ENCODE measurements around the gene SUCLA2. TPM values are rescaled to one million over a fixed set of nuclear protein-coding genes. Genes with fewer than 3 reads are reported as not detected.

Gene SUCLA2
- total RNA-seq, 1 donor from 2014 or later, result 41.7 TPM

DNA sequence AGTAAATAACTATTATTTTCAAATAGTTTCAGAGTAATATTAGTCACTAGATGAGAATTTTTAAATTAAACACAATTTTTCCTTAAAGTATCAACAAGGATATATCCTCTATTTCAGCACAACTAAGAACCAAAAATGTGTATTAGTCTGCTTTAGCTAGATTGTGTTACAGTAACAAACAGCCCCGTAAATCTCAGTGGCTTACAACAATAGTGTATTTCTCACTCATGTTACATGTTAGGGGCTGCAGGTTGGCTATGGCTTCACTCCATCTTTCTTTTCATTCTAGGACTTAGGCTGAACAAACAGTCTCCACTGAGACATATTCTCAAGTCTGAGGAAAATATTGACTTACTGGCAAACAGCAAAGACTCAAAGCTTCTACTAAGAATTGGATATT is 11.6 kb upstream of the SUCLA2 start:
- H3K79me2 ChIP-seq (ENCODE audit: insufficient read depth, low read length), result no peaks in the 10 kb centered on the region
- peaks cover 8% of the 10 kb centered on the region for H3K4me1 Mint-ChIP-seq (ENCODE audit: low read depth, unreplicated experiment)

GRCh38 chr13:48010698-48011097 is 9.6 kb upstream of the SUCLA2 start:
- Histone ChIP-seq H3K9me3 (ENCODE audit: insufficient read depth, low read depth, low read length) (no peaks in the 10 kb centered on the region), H3K4me3 (ENCODE audit: insufficient read depth, low read depth, low read length) (no peak overlapping the region), H3K4me2 (ENCODE audit: low read length) (no peak overlapping the region), H4K20me1 (ENCODE audit: insufficient read depth, low read length) (no peaks in the 10 kb centered on the region), H3K27me3 (ENCODE audit: insufficient read depth, low read length) (no peaks in the 10 kb centered on the region), H3K9ac (ENCODE audit: low read length) (no peak overlapping the region), H3K4me1 (ENCODE audit: insufficient read depth, low read length) (no peaks in the 10 kb centered on the region), H3K27ac (ENCODE audit: low read depth, low read length) (no peak overlapping the region), H3K79me2 (ENCODE audit: insufficient read depth, low read length) (no peaks in the 10 kb centered on the region), H2AFZ (ENCODE audit: low read depth, low read length) (no peak overlapping the region), H3K36me3 (ENCODE audit: insufficient read depth, low read length) (no peaks in the 10 kb centered on the region)
- no peak for DNase-seq (ENCODE audit: low read depth)
- no peak overlapping the region for H3K27ac Mint-ChIP-seq (ENCODE audit: unreplicated experiment)
- no peaks in the 10 kb centered on the region for H3K36me3 Mint-ChIP-seq (ENCODE audit: low read depth, unreplicated experiment)
- no peak for FAIRE-seq
- TF ChIP-seq, protein P1, sequence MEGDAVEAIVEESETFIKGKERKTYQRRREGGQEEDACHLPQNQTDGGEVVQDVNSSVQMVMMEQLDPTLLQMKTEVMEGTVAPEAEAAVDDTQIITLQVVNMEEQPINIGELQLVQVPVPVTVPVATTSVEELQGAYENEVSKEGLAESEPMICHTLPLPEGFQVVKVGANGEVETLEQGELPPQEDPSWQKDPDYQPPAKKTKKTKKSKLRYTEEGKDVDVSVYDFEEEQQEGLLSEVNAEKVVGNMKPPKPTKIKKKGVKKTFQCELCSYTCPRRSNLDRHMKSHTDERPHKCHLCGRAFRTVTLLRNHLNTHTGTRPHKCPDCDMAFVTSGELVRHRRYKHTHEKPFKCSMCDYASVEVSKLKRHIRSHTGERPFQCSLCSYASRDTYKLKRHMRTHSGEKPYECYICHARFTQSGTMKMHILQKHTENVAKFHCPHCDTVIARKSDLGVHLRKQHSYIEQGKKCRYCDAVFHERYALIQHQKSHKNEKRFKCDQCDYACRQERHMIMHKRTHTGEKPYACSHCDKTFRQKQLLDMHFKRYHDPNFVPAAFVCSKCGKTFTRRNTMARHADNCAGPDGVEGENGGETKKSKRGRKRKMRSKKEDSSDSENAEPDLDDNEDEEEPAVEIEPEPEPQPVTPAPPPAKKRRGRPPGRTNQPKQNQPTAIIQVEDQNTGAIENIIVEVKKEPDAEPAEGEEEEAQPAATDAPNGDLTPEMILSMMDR (IDR thresholded peaks at IDR 0.05; ENCODE audit: insufficient read depth, low read depth, low read length), result no peak
- no peak for TF ChIP-seq EZH2 (IDR thresholded peaks at IDR 0.05; ENCODE audit: insufficient read depth, low read length)
- H3K4me3 Mint-ChIP-seq (ENCODE audit: unreplicated experiment), result no peak overlapping the region
- peaks cover 8% of the 10 kb centered on the region for H3K4me1 Mint-ChIP-seq (ENCODE audit: low read depth, unreplicated experiment)
- no peaks in the 10 kb centered on the region for H3K9me3 Mint-ChIP-seq (ENCODE audit: unreplicated experiment)
- H3K27me3 Mint-ChIP-seq (ENCODE audit: low read depth, unreplicated experiment), result no peaks in the 10 kb centered on the region

More for the DNA sequence above, 11.6 kb upstream of the SUCLA2 start:
- no peaks in the 10 kb centered on the region for H3K36me3 ChIP-seq (ENCODE audit: insufficient read depth, low read length)
- H3K9me3 ChIP-seq (ENCODE audit: insufficient read depth, low read depth, low read length), result no peaks in the 10 kb centered on the region
- Mint-ChIP-seq H3K27me3 (ENCODE audit: low read depth, unreplicated experiment) (no peaks in the 10 kb centered on the region), H3K27ac (ENCODE audit: unreplicated experiment) (no peak overlapping the region), H3K4me3 (ENCODE audit: unreplicated experiment) (no peak overlapping the region), H3K36me3 (ENCODE audit: low read depth, unreplicated experiment) (no peaks in the 10 kb centered on the region), H3K9me3 (ENCODE audit: unreplicated experiment) (no peaks in the 10 kb centered on the region)
- no peaks in the 10 kb centered on the region for H3K27me3 ChIP-seq (ENCODE audit: insufficient read depth, low read length)
- no peaks in the 10 kb centered on the region for H4K20me1 ChIP-seq (ENCODE audit: insufficient read depth, low read length)
- no peak for DNase-seq (ENCODE audit: low read depth)
- no peak overlapping the region for H2AFZ ChIP-seq (ENCODE audit: low read depth, low read length)
- H3K4me1 ChIP-seq (ENCODE audit: insufficient read depth, low read length), result no peaks in the 10 kb centered on the region
- FAIRE-seq, result no peak
- H3K27ac ChIP-seq (ENCODE audit: low read depth, low read length), result no peak overlapping the region
- TF ChIP-seq, protein P1 (IDR thresholded peaks at IDR 0.05; ENCODE audit: insufficient read depth, low read depth, low read length), result no peak
- TF ChIP-seq EZH2 (IDR thresholded peaks at IDR 0.05; ENCODE audit: insufficient read depth, low read length), result no peak
- H3K9ac ChIP-seq (ENCODE audit: low read length), result no peak overlapping the region
- H3K4me3 ChIP-seq (ENCODE audit: insufficient read depth, low read depth, low read length), result no peak overlapping the region
- H3K4me2 ChIP-seq (ENCODE audit: low read length), result no peak overlapping the region

GRCh38 chr13:48009284-48009683 is 8.2 kb upstream of the SUCLA2 start:
- Histone ChIP-seq H2AFZ (ENCODE audit: low read depth, low read length) (no peak overlapping the region), H3K79me2 (ENCODE audit: insufficient read depth, low read length) (no peaks in the 10 kb centered on the region), H3K9ac (ENCODE audit: low read length) (no peak overlapping the region), H3K36me3 (ENCODE audit: insufficient read depth, low read length) (no peaks in the 10 kb centered on the region), H3K4me3 (ENCODE audit: insufficient read depth, low read depth, low read length) (no peak overlapping the region), H3K27me3 (ENCODE audit: insufficient read depth, low read length) (no peaks in the 10 kb centered on the region), H3K9me3 (ENCODE audit: insufficient read depth, low read depth, low read length) (no peaks in the 10 kb centered on the region), H3K27ac (ENCODE audit: low read depth, low read length) (no peak overlapping the region), H3K4me1 (ENCODE audit: insufficient read depth, low read length) (no peaks in the 10 kb centered on the region), H3K4me2 (ENCODE audit: low read length) (no peak overlapping the region), H4K20me1 (ENCODE audit: insufficient read depth, low read length) (no peaks in the 10 kb centered on the region)
- Mint-ChIP-seq H3K4me3 (ENCODE audit: unreplicated experiment) (no peak overlapping the region), H3K36me3 (ENCODE audit: low read depth, unreplicated experiment) (no peaks in the 10 kb centered on the region), H3K9me3 (ENCODE audit: unreplicated experiment) (no peaks in the 10 kb centered on the region), H3K27me3 (ENCODE audit: low read depth, unreplicated experiment) (no peaks in the 10 kb centered on the region), H3K27ac (ENCODE audit: unreplicated experiment) (no peak overlapping the region), H3K4me1 (ENCODE audit: low read depth, unreplicated experiment) (peaks cover 8% of the 10 kb centered on the region)
- DNase-seq (ENCODE audit: low read depth) (peak; percentile 66), FAIRE-seq (no peak)
- no peak for TF ChIP-seq EZH2 (IDR thresholded peaks at IDR 0.05; ENCODE audit: insufficient read depth, low read length)
- TF ChIP-seq, protein P1 (IDR thresholded peaks at IDR 0.05; ENCODE audit: insufficient read depth, low read depth, low read length), result no peak

All from astrocyte (in vitro differentiated cells and primary cell).